Vagina (tissue), 2 donors: ENCODE measurements around the gene PCNX2. TPM values are rescaled to one million over a fixed set of nuclear protein-coding genes. Genes with fewer than 3 reads are reported as not detected.

Experiments
- DNase-seq, 2 donors: peaks; one replicate each; pipeline ENCODE4 v3.0.0-alpha.2; 2017; ENCODE audit errors: extremely low spot score in 2 of 2
- H3K27ac ChIP-seq: fragments of 200-600 bp; sonication (generic); one replicate; pipeline ENCODE4 v1.5.1; 2019
- H3K27me3 ChIP-seq: fragments of 200-600 bp; sonication (generic); one replicate; pipeline ENCODE4 v1.5.1; 2019
- H3K36me3 ChIP-seq, 2 donors: fragments of 200-600 bp; sonication (generic); one replicate each; pipeline ENCODE4 v1.5.1; 2017 to 2019
- H3K4me1 ChIP-seq: fragments of 200-600 bp; sonication (generic); one replicate; pipeline ENCODE4 v1.5.1; 2019
- H3K4me3 ChIP-seq, 2 donors: fragments of 200-600 bp; sonication (generic); 1 replicate in 1 of 2; 2 replicates in 1 of 2; pipeline ENCODE4 v1.5.1; 2016 to 2019
- H3K9me3 ChIP-seq: fragments of 200-600 bp; sonication (generic); one replicate; pipeline ENCODE4 v1.5.1; 2019
- POLR2A ChIP-seq, 2 donors: fragments of 450-650 bp; IDR thresholded peaks; one replicate each; pipeline ENCODE4 v1.6.1; 2017; ENCODE audit warnings: antibody characterized with exemption in 2 of 2, mild to moderate bottlenecking in 2 of 2, moderate library complexity in 2 of 2
- POLR2AphosphoS5 ChIP-seq, 2 donors: sonication (generic); formaldehyde crosslinking; IDR thresholded peaks; one replicate each; pipeline ENCODE4 v1.9.0; 2017; ENCODE audit warnings: antibody characterized with exemption in 2 of 2, mild to moderate bottlenecking in 2 of 2, low read depth in 1 of 2; ENCODE audit not compliant: insufficient read depth in 1 of 2
- intact Hi-C: fragments of 100-400 bp; cut with DNase I; formaldehyde crosslinking; loops from one replicate; pipeline ENCODE4 v1.15.1; 2023
- total RNA-seq: library from RNA; depleted of rRNA; stranded (reverse); fragments of >200 nt; gene quantifications from one replicate; pipeline ENCODE4 v1.2.3, GENCODE V29; 2016
- TF ChIP-seq, protein P1 (sequence below), 3 experiments: fragments of 450-650 bp in 2 of 3; fragments of 200-600 bp in 1 of 3; sonication (generic) in 1 of 3; IDR thresholded peaks; one replicate each; pipeline ENCODE4 v1.5.1; 2017 to 2019; ENCODE audit warnings: antibody characterized with exemption in 3 of 3, mild to moderate bottlenecking in 2 of 3, moderate library complexity in 2 of 3

The PCNX2 gene
- total RNA-seq, 1 donor from 2014 or later, result 29.2 TPM

DNA sequence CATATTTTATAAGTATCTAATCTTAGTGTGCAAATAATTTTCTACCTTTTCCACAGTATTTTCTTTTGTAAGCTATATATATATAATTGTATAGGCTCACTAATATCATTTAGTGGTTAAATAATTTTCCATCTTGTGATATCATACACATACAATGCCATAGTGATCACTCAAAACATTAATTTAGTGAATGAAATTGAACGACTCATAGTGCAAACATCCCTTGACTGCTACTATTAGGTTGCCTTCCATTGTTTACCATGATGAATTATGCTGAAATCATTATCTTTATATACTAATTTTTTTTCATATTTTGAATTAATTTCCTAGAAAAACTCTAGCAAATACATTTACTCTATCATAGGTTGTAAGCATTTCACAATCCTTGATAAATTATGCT, 127.1 kb downstream of the PCNX2 start:
- intact Hi-C loops, result no loop called here
- Histone ChIP-seq H3K4me1 (no peaks in the 10 kb centered on the region), H3K4me3 (no peak overlapping the region), H3K36me3 (no peaks in the 10 kb centered on the region), H3K27me3 (no peaks in the 10 kb centered on the region), H3K27ac (no peak overlapping the region), H3K9me3 (no peaks in the 10 kb centered on the region)
- DNase-seq, result no peak
- TF ChIP-seq POLR2AphosphoS5 (IDR thresholded peaks at IDR 0.05; ENCODE audit: insufficient read depth in 1 of 2, low read depth in 1 of 2), result no peak
- no peak for TF ChIP-seq POLR2A (IDR thresholded peaks at IDR 0.05)
- TF ChIP-seq, protein P1, sequence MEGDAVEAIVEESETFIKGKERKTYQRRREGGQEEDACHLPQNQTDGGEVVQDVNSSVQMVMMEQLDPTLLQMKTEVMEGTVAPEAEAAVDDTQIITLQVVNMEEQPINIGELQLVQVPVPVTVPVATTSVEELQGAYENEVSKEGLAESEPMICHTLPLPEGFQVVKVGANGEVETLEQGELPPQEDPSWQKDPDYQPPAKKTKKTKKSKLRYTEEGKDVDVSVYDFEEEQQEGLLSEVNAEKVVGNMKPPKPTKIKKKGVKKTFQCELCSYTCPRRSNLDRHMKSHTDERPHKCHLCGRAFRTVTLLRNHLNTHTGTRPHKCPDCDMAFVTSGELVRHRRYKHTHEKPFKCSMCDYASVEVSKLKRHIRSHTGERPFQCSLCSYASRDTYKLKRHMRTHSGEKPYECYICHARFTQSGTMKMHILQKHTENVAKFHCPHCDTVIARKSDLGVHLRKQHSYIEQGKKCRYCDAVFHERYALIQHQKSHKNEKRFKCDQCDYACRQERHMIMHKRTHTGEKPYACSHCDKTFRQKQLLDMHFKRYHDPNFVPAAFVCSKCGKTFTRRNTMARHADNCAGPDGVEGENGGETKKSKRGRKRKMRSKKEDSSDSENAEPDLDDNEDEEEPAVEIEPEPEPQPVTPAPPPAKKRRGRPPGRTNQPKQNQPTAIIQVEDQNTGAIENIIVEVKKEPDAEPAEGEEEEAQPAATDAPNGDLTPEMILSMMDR (IDR thresholded peaks at IDR 0.05), result no peak

DNA sequence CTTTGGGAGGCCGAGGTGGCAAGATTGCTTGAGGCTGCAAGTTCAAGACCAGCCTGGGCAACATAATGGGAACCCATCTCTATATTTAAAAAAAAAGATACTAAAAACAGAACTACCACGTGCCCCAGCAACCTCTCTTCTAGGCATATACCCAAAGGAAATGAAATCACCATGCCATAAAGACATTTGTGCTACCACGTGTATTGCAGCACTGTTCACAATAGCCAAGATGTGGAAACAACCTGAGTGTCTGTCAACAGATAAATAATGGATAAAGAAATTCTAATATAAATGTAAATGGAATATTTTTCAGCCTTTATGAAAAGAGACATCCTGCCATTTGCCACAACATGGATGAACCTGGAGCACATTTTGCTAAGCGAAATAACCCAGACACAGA, 128.6 kb downstream of the PCNX2 start:
- H3K4me1 ChIP-seq, result no peaks in the 10 kb centered on the region
- H3K9me3 ChIP-seq, result no peaks in the 10 kb centered on the region
- intact Hi-C loops, result no loop called here
- no peak for DNase-seq
- H3K36me3 ChIP-seq, result no peaks in the 10 kb centered on the region
- H3K27ac ChIP-seq, result no peak overlapping the region
- TF ChIP-seq POLR2AphosphoS5 (IDR thresholded peaks at IDR 0.05; ENCODE audit: insufficient read depth in 1 of 2, low read depth in 1 of 2), result no peak
- TF ChIP-seq, protein P1 (IDR thresholded peaks at IDR 0.05), result no peak
- no peaks in the 10 kb centered on the region for H3K27me3 ChIP-seq
- H3K4me3 ChIP-seq, result no peak overlapping the region

DNA sequence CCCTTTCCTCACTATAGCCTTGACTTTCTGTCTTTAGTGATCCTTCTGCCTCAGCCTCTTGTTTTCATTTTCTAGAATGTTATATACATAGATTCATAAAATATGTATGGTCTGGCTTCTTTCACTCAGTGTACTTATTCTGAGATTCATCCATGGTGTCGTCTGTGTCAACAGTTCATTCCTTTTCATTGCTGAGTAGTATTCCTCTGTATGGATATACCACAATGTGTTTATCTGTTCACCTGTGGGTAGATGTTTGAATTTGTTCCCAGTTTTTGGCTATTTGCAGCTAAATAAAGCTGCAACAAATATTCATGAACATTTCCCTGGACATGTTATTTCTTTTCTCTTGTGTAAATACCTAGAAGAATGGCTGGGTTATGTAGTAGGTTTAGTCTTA, 131.8 kb downstream of the PCNX2 start:
- H3K4me1 ChIP-seq, result no peaks in the 10 kb centered on the region
- no peak overlapping the region for H3K27ac ChIP-seq
- no peak for TF ChIP-seq POLR2A (IDR thresholded peaks at IDR 0.05)
- TF ChIP-seq, protein P1 (IDR thresholded peaks at IDR 0.05), result no peak
- no peak for TF ChIP-seq POLR2AphosphoS5 (IDR thresholded peaks at IDR 0.05; ENCODE audit: insufficient read depth in 1 of 2, low read depth in 1 of 2)
- intact Hi-C loops, result no loop called here
- no peaks in the 10 kb centered on the region for H3K27me3 ChIP-seq
- no peak for DNase-seq
- H3K36me3 ChIP-seq, result no peaks in the 10 kb centered on the region
- no peaks in the 10 kb centered on the region for H3K9me3 ChIP-seq
- no peak overlapping the region for H3K4me3 ChIP-seq

- no peaks in the 10 kb centered on the region for H3K27me3 ChIP-seq
- intact Hi-C loops, result no loop called here
- no peak overlapping the region for H3K4me3 ChIP-seq
- TF ChIP-seq POLR2A (IDR thresholded peaks at IDR 0.05) (no peak), POLR2AphosphoS5 (IDR thresholded peaks at IDR 0.05; ENCODE audit: insufficient read depth in 1 of 2, low read depth in 1 of 2) (no peak)
- TF ChIP-seq, protein P1 (IDR thresholded peaks at IDR 0.05), result no peak
- no peaks in the 10 kb centered on the region for H3K36me3 ChIP-seq
- H3K9me3 ChIP-seq, result no peaks in the 10 kb centered on the region
- DNase-seq, result no peak
- no peaks in the 10 kb centered on the region for H3K4me1 ChIP-seq
- H3K27ac ChIP-seq, result no peak overlapping the region
Measured at GRCh38 chr1:233158322-233158721, 137.2 kb downstream of the PCNX2 start.

DNA sequence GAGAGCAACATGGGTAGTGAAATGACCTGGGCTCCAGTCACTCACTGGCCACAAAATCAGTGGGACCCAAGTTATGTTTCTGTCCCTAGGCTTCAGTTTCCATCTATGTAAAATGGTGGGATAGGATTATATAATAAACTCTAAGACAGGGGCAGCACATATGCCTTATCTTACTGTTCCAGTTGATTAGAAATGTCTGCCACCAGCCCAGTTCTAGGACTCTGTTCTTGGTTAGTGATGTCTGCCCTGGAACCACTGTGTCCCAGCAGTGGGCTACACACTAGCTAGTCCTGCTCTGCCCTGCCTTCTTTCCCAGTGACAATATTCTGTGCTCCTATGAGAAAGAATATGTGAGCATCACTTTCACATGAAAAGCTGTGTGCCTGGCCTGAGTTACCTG, 138.3 kb downstream of the PCNX2 start:
- no peaks in the 10 kb centered on the region for H3K4me1 ChIP-seq
- no peaks in the 10 kb centered on the region for H3K36me3 ChIP-seq
- TF ChIP-seq POLR2AphosphoS5 (IDR thresholded peaks at IDR 0.05; ENCODE audit: insufficient read depth in 1 of 2, low read depth in 1 of 2) (no peak), POLR2A (IDR thresholded peaks at IDR 0.05) (no peak)
- TF ChIP-seq, protein P1 (IDR thresholded peaks at IDR 0.05), result no peak
- intact Hi-C loops, result no loop called here
- no peak overlapping the region for H3K4me3 ChIP-seq
- H3K27ac ChIP-seq, result no peak overlapping the region
- H3K27me3 ChIP-seq, result no peaks in the 10 kb centered on the region
- DNase-seq, result no peak
- H3K9me3 ChIP-seq, result no peaks in the 10 kb centered on the region
